GM23338 (cell line): ENCODE measurements around the gene PARVG. TPM values are rescaled to one million over a fixed set of nuclear protein-coding genes. Genes with fewer than 3 reads are reported as not detected.

Experiments
- ATAC-seq: fragments of 200-7000 bp; cut with Tn5 transposase; 3 replicates; pipeline ENCODE4 v1.9.1; 2020
- DNase-seq: peaks from one replicate; pipeline ENCODE4 v3.0.0-alpha.2; 2015; ENCODE audit warnings: low spot score
- H2AFZ ChIP-seq: fragments of 200-600 bp; sonication (generic); 2 replicates; pipeline ENCODE4 v1.8.0; 2016; ENCODE audit warnings: antibody characterized with exemption, mild to moderate bottlenecking, moderate library complexity
- H3F3A ChIP-seq: fragments of 200-600 bp; sonication (generic); replicated peaks from 2 replicates; pipeline ENCODE4 v1.8.0; 2017; ENCODE audit warnings: antibody characterized with exemption, mixed run types, low read depth
- H3K27ac ChIP-seq: fragments of 200-600 bp; sonication (generic); 2 replicates; pipeline ENCODE4 v1.6.1; 2016; ENCODE audit warnings: low read depth
- H3K27me3 ChIP-seq: fragments of 200-600 bp; sonication (generic); 2 replicates; pipeline ENCODE4 v1.8.0; 2016; ENCODE audit warnings: mild to moderate bottlenecking, mixed run types, moderate library complexity; ENCODE audit not compliant: insufficient read depth
- H3K36me3 ChIP-seq: fragments of 200-600 bp; sonication (generic); 2 replicates; pipeline ENCODE4 v1.8.0; 2016; ENCODE audit warnings: mild to moderate bottlenecking; ENCODE audit not compliant: insufficient read depth
- H3K4me1 ChIP-seq: fragments of 200-600 bp; sonication (generic); 2 replicates; pipeline ENCODE4 v1.8.0; 2016; ENCODE audit warnings: mild to moderate bottlenecking, moderate library complexity; ENCODE audit not compliant: insufficient read depth
- H3K4me2 ChIP-seq: fragments of 200-600 bp; sonication (generic); 2 replicates; pipeline ENCODE4 v1.7.1; 2017; ENCODE audit warnings: mixed run types
- H3K4me3 ChIP-seq: fragments of 200-600 bp; sonication (generic); 2 replicates; pipeline ENCODE4 v1.6.1; 2016; ENCODE audit warnings: mixed run types
- H3K79me2 ChIP-seq: fragments of 200-600 bp; sonication (generic); replicated peaks from 2 replicates; pipeline ENCODE4 v1.8.0; 2017; ENCODE audit warnings: mild to moderate bottlenecking; ENCODE audit not compliant: insufficient read depth
- H3K9me2 ChIP-seq: fragments of 200-600 bp; sonication (generic); 2 replicates; pipeline ENCODE4 v1.8.0; 2017; ENCODE audit not compliant: insufficient read depth
- H4K20me1 ChIP-seq: fragments of 200-600 bp; sonication (generic); replicated peaks from 2 replicates; pipeline ENCODE4 v1.8.0; 2017; ENCODE audit warnings: mild to moderate bottlenecking; ENCODE audit not compliant: insufficient read depth
- H3K27ac Mint-ChIP-seq: 2 replicates; pipeline ENCODE4 v1.8.0; 2020; ENCODE audit warnings: inconsistent platforms, mild to moderate bottlenecking, moderate library complexity, mixed read lengths
- H3K27me3 Mint-ChIP-seq: 3 replicates; pipeline ENCODE4 v1.8.0; 2022; ENCODE audit warnings: low read depth, mild to moderate bottlenecking, moderate library complexity, mixed read lengths, inconsistent platforms; ENCODE audit not compliant: insufficient read depth, poor library complexity
- H3K36me3 Mint-ChIP-seq: 3 replicates; pipeline ENCODE4 v1.8.0; 2021; ENCODE audit warnings: low read depth, mild to moderate bottlenecking, inconsistent platforms, moderate library complexity, mixed read lengths
- H3K4me1 Mint-ChIP-seq: 3 replicates; pipeline ENCODE4 v1.8.0; 2020; ENCODE audit warnings: mild to moderate bottlenecking, inconsistent platforms, mixed read lengths
- H3K4me3 Mint-ChIP-seq: 3 replicates; pipeline ENCODE4 v1.8.0; 2021; ENCODE audit warnings: moderate library complexity, mild to moderate bottlenecking, inconsistent platforms, mixed read lengths
- H3K9me3 Mint-ChIP-seq: 3 replicates; pipeline ENCODE4 v1.8.0; 2020; ENCODE audit warnings: moderate library complexity, mild to moderate bottlenecking, inconsistent platforms, mixed read lengths
- CREB1 ChIP-seq: fragments of 250-450 bp; sonication (Bioruptor Pico); IDR thresholded peaks from 2 replicates; pipeline ENCODE4 v1.5.0; 2020; ENCODE audit warnings: low read depth, mild to moderate bottlenecking, moderate library complexity
- EZH2 ChIP-seq: fragments of 200-600 bp; sonication (generic); IDR thresholded peaks from one replicate; pipeline ENCODE4 v1.8.0; 2017; ENCODE audit warnings: antibody characterized with exemption, mild to moderate bottlenecking, low read depth; ENCODE audit not compliant: unreplicated experiment
- EZH2phosphoT487 ChIP-seq: fragments of 200-600 bp; sonication (generic); IDR thresholded peaks from one replicate; pipeline ENCODE4 v1.8.1; 2018; ENCODE audit warnings: antibody characterized with exemption; ENCODE audit not compliant: unreplicated experiment
- JUNB ChIP-seq: IDR thresholded peaks from one replicate; pipeline ENCODE4 v1.6.1; 2016; ENCODE audit warnings: antibody characterized with exemption; ENCODE audit not compliant: unreplicated experiment
- NANOG ChIP-seq: IDR thresholded peaks from 2 replicates; pipeline ENCODE4 v1.6.1; 2016; ENCODE audit warnings: antibody characterized with exemption, borderline replicate concordance
- POLR2AphosphoS5 ChIP-seq: IDR thresholded peaks from 2 replicates; pipeline ENCODE4 v1.6.1; 2016; ENCODE audit warnings: antibody characterized with exemption, low read depth
- STAT1 ChIP-seq: IDR thresholded peaks from one replicate; pipeline ENCODE4 v1.6.1; 2016; ENCODE audit warnings: antibody characterized with exemption; ENCODE audit not compliant: unreplicated experiment
- ZNF114 ChIP-seq: fragments of 250-450 bp; sonication (Bioruptor Pico); IDR thresholded peaks from 2 replicates; pipeline ENCODE4 v1.5.0; 2020; ENCODE audit warnings: mild to moderate bottlenecking, moderate library complexity
- ZNF331 ChIP-seq: fragments of 250-450 bp; sonication (Bioruptor Pico); IDR thresholded peaks from 2 replicates; pipeline ENCODE4 v1.5.0; 2020; ENCODE audit warnings: low read depth, mild to moderate bottlenecking, moderate library complexity
- polyA plus RNA-seq: library from polyadenylated mRNA; unstranded; fragments of >200 nt; fragmentation: Nextera tagmentation; extraction: Ambion mirVana; gene quantifications from 2 replicates; pipeline ENCODE4 v1.2.1, GENCODE V29; 2016
- total RNA-seq: library from RNA; depleted of rRNA; stranded (reverse); fragments of >200 nt; shearing (Covaris generic); gene quantifications from 2 replicates; pipeline ENCODE4 v1.2.3, GENCODE V29; 2014
- TF ChIP-seq, protein P1 (sequence below): IDR thresholded peaks from one replicate; pipeline ENCODE4 v1.6.1; 2018; ENCODE audit warnings: antibody characterized with exemption; ENCODE audit not compliant: unreplicated experiment
- TF ChIP-seq, protein P2 (sequence below): IDR thresholded peaks from 2 replicates; pipeline ENCODE4 v1.6.1; 2016; ENCODE audit warnings: antibody characterized with exemption
- TF ChIP-seq, protein P3 (sequence below), 2 experiments: fragments of 200-600 bp in 1 of 2; sonication (generic) in 1 of 2; conservative IDR thresholded peaks; 2 replicates each; pipeline versions ENCODE4 v1.5.1 to v1.6.1; 2016 to 2017; ENCODE audit warnings: antibody characterized with exemption in 2 of 2, low read depth in 2 of 2, mild to moderate bottlenecking in 2 of 2, moderate library complexity in 1 of 2
- TF ChIP-seq, protein P4 (sequence below): fragments of 250-450 bp; sonication (Bioruptor Pico); IDR thresholded peaks from 2 replicates; pipeline ENCODE4 v1.5.0; 2020; ENCODE audit warnings: mild to moderate bottlenecking, moderate library complexity

Gene PARVG
- total and polyA plus RNA-seq, 2 experiments from 2014 or later: 0.14 to 0.31 TPM

DNA sequence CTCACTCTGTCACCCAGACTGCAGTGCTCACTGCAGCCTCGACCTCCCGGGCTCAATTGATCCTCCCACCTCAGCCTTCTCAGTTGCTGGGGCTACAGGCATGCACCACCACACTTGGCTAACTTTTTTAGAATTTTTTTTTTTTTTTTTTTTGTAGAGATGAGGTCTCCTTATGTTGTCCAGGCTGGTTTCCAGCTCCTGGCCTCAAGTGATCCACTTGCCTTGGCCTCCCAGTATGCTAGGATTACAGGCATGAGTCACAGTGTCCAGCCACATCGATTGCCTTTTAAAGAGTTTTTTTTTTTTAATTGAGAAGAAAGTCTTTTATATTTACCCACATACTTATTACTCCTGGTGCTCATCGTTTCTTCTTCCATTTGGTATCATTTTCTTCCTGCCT, 30.0 kb downstream of the PARVG start:
- no peak overlapping the region for H2AFZ ChIP-seq
- H3K27ac ChIP-seq: no peak overlapping the region
- H3K4me3 ChIP-seq: no peak overlapping the region
- Mint-ChIP-seq H3K9me3 (peaks cover 3% of the 10 kb centered on the region; the same call in 1 of the 3 replicates), H3K27ac (no peak overlapping the region), H3K27me3 (peaks cover 5% of the 10 kb centered on the region), H3K4me1 (no peaks in the 10 kb centered on the region; the same call in 2 of the 3 replicates), H3K36me3 (no peaks in the 10 kb centered on the region), H3K4me3 (no peak overlapping the region)
- H3K79me2 ChIP-seq: no peaks in the 10 kb centered on the region
- DNase-seq: no peak
- TF ChIP-seq, protein P1, sequence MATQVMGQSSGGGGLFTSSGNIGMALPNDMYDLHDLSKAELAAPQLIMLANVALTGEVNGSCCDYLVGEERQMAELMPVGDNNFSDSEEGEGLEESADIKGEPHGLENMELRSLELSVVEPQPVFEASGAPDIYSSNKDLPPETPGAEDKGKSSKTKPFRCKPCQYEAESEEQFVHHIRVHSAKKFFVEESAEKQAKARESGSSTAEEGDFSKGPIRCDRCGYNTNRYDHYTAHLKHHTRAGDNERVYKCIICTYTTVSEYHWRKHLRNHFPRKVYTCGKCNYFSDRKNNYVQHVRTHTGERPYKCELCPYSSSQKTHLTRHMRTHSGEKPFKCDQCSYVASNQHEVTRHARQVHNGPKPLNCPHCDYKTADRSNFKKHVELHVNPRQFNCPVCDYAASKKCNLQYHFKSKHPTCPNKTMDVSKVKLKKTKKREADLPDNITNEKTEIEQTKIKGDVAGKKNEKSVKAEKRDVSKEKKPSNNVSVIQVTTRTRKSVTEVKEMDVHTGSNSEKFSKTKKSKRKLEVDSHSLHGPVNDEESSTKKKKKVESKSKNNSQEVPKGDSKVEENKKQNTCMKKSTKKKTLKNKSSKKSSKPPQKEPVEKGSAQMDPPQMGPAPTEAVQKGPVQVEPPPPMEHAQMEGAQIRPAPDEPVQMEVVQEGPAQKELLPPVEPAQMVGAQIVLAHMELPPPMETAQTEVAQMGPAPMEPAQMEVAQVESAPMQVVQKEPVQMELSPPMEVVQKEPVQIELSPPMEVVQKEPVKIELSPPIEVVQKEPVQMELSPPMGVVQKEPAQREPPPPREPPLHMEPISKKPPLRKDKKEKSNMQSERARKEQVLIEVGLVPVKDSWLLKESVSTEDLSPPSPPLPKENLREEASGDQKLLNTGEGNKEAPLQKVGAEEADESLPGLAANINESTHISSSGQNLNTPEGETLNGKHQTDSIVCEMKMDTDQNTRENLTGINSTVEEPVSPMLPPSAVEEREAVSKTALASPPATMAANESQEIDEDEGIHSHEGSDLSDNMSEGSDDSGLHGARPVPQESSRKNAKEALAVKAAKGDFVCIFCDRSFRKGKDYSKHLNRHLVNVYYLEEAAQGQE: no peak
- TF ChIP-seq CREB1: no peak
- no peak for TF ChIP-seq EZH2
- no peak for TF ChIP-seq ZNF114 (CRISPR knock-in tag)
- no peak for TF ChIP-seq NANOG
- TF ChIP-seq STAT1: no peak
- TF ChIP-seq JUNB: no peak
- no peak for TF ChIP-seq POLR2AphosphoS5
- TF ChIP-seq, protein P2, sequence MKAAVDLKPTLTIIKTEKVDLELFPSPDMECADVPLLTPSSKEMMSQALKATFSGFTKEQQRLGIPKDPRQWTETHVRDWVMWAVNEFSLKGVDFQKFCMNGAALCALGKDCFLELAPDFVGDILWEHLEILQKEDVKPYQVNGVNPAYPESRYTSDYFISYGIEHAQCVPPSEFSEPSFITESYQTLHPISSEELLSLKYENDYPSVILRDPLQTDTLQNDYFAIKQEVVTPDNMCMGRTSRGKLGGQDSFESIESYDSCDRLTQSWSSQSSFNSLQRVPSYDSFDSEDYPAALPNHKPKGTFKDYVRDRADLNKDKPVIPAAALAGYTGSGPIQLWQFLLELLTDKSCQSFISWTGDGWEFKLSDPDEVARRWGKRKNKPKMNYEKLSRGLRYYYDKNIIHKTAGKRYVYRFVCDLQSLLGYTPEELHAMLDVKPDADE: no peak
- no peak for TF ChIP-seq ZNF331
- TF ChIP-seq EZH2phosphoT487: no peak
- TF ChIP-seq, protein P3, sequence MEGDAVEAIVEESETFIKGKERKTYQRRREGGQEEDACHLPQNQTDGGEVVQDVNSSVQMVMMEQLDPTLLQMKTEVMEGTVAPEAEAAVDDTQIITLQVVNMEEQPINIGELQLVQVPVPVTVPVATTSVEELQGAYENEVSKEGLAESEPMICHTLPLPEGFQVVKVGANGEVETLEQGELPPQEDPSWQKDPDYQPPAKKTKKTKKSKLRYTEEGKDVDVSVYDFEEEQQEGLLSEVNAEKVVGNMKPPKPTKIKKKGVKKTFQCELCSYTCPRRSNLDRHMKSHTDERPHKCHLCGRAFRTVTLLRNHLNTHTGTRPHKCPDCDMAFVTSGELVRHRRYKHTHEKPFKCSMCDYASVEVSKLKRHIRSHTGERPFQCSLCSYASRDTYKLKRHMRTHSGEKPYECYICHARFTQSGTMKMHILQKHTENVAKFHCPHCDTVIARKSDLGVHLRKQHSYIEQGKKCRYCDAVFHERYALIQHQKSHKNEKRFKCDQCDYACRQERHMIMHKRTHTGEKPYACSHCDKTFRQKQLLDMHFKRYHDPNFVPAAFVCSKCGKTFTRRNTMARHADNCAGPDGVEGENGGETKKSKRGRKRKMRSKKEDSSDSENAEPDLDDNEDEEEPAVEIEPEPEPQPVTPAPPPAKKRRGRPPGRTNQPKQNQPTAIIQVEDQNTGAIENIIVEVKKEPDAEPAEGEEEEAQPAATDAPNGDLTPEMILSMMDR (conservative IDR thresholded peaks at IDR 0.05; ENCODE audit: low read depth in 2 of 2): no peak
- TF ChIP-seq, protein P4, sequence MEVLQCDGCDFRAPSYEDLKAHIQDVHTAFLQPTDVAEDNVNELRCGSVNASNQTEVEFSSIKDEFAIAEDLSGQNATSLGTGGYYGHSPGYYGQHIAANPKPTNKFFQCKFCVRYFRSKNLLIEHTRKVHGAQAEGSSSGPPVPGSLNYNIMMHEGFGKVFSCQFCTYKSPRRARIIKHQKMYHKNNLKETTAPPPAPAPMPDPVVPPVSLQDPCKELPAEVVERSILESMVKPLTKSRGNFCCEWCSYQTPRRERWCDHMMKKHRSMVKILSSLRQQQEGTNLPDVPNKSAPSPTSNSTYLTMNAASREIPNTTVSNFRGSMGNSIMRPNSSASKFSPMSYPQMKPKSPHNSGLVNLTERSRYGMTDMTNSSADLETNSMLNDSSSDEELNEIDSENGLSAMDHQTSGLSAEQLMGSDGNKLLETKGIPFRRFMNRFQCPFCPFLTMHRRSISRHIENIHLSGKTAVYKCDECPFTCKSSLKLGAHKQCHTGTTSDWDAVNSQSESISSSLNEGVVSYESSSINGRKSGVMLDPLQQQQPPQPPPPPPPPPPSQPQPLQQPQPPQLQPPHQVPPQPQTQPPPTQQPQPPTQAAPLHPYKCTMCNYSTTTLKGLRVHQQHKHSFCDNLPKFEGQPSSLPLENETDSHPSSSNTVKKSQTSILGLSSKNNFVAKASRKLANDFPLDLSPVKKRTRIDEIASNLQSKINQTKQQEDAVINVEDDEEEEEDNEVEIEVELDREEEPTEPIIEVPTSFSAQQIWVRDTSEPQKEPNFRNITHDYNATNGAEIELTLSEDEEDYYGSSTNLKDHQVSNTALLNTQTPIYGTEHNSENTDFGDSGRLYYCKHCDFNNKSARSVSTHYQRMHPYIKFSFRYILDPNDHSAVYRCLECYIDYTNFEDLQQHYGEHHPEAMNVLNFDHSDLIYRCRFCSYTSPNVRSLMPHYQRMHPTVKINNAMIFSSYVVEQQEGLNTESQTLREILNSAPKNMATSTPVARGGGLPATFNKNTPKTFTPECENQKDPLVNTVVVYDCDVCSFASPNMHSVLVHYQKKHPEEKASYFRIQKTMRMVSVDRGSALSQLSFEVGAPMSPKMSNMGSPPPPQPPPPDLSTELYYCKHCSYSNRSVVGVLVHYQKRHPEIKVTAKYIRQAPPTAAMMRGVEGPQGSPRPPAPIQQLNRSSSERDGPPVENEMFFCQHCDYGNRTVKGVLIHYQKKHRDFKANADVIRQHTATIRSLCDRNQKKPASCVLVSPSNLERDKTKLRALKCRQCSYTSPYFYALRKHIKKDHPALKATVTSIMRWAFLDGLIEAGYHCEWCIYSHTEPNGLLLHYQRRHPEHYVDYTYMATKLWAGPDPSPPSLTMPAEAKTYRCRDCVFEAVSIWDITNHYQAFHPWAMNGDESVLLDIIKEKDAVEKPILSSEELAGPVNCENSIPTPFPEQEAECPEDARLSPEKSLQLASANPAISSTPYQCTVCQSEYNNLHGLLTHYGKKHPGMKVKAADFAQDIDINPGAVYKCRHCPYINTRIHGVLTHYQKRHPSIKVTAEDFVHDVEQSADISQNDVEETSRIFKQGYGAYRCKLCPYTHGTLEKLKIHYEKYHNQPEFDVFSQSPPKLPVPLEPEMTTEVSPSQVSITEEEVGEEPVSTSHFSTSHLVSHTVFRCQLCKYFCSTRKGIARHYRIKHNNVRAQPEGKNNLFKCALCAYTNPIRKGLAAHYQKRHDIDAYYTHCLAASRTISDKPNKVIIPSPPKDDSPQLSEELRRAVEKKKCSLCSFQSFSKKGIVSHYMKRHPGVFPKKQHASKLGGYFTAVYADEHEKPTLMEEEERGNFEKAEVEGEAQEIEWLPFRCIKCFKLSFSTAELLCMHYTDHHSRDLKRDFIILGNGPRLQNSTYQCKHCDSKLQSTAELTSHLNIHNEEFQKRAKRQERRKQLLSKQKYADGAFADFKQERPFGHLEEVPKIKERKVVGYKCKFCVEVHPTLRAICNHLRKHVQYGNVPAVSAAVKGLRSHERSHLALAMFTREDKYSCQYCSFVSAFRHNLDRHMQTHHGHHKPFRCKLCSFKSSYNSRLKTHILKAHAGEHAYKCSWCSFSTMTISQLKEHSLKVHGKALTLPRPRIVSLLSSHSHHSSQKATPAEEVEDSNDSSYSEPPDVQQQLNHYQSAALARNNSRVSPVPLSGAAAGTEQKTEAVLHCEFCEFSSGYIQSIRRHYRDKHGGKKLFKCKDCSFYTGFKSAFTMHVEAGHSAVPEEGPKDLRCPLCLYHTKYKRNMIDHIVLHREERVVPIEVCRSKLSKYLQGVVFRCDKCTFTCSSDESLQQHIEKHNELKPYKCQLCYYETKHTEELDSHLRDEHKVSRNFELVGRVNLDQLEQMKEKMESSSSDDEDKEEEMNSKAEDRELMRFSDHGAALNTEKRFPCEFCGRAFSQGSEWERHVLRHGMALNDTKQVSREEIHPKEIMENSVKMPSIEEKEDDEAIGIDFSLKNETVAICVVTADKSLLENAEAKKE: no peak
- H3K36me3 ChIP-seq: no peaks in the 10 kb centered on the region
- no peaks in the 10 kb centered on the region; the same call in 1 of the 2 replicates for H3K9me2 ChIP-seq
- no peaks in the 10 kb centered on the region for H3F3A ChIP-seq
- H4K20me1 ChIP-seq: no peaks in the 10 kb centered on the region
- H3K4me2 ChIP-seq: no peak overlapping the region
- no peak for ATAC-seq
- no peaks in the 10 kb centered on the region for H3K4me1 ChIP-seq
- no peaks in the 10 kb centered on the region for H3K27me3 ChIP-seq
